ENCODE measurements around the gene NCOA4.
A peak's percentile ranks its signal among the peaks of the same experiment; 100 is the strongest.
"Not testable (repeated sequence)": the region's sequence is repeated elsewhere in the genome, so short reads cannot be mapped to it uniquely, and the experiment has no call there.

NCOA4 gene

GRCh38 chr10:45978554-45978953 lies 51.9 kb downstream of the NCOA4 start:
- not testable (repeated sequence) for DNase-seq

- not testable (repeated sequence) for DNase-seq
Observed at GRCh38 chr10:45974041-45974440, 56.4 kb downstream of the NCOA4 start.

- not testable (repeated sequence) for DNase-seq
Observed at GRCh38 chr10:45972813-45973169, 57.6 kb downstream of the NCOA4 start.

GRCh38 chr10:45972106-45972812 lies 58.2 kb downstream of the NCOA4 start, which contains the start of gene TIMM23:
Gene TIMM23 (plus strand): TSS chr10:45972489. CDS start chr10:45972625, 136 bp downstream.
- DNase-seq, result peak; percentile 2 to 79

- DNase-seq, result not testable (repeated sequence)
Observed at GRCh38 chr10:45971742-45972105, 58.7 kb downstream of the NCOA4 start.

GRCh38 chr10:45971019-45971418 lies 59.4 kb downstream of the NCOA4 start:
- DNase-seq, result not testable (repeated sequence)

- not testable (repeated sequence) for DNase-seq
Observed at GRCh38 chr10:45962686-45963452, 67.6 kb downstream of the NCOA4 start.

GRCh38 chr10:45957928-45958327 lies 72.5 kb downstream of the NCOA4 start:
- not testable (repeated sequence) for DNase-seq

- DNase-seq, result not testable (repeated sequence)
Observed at GRCh38 chr10:45956634-45957033, 73.8 kb downstream of the NCOA4 start.
